HG03175 (cell line): ENCODE data around the gene PKP1.

Experiments
- ATAC-seq: cut with Tn5 transposase; IDR thresholded peaks from one replicate; pipeline ENCODE4 v1.9.1; 2021; ENCODE audit warnings: mild to moderate bottlenecking, moderate library complexity; ENCODE audit not compliant: unreplicated experiment

Gene PKP1

DNA sequence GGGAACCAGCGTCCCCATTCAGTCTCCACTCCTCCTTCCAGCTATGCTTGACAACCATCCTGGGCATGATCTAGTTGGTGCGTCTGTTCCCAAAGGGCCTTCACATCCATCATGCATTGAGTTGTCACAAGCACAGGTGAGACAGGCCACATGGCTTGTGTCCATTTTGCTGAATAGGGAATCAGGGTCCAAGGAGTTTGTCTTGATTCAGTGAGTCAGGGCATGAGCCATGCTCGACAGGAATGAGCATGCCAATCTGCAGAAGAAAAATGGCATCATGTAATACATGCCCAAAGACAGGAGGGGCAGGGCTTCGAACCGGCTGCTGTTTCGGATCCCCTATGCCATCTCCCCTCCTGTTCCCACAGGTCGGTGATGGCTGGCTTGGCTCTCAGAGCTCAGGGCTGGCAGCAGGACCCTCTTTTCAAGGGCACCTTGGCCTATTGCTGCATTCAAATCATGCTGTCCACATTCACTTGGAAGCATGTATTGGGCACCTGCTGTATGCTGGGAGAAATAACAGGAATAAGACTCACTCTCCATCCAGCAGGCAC, 44.5 kb downstream of the PKP1 start:
- ATAC-seq: no peak

DNA sequence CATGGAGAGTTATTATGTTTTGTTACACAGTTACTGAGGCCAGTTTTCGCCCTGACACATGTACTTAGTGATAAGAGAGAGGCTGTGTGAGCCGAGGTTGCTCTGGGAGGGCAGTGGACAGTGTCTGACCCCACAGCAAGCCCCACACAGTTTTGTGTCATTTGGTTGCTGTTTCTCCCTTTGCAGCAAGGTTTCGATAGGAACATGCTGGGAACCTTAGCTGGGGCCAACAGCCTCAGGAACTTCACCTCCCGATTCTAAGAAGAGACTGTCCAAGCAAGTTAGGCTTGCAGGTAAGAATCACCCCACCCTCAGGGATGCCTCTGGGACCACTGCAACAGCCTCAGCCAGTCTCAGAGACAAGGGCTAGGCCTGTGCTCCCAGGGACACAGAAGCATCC, 45.3 kb downstream of the PKP1 start:
- ATAC-seq: no peak

DNA sequence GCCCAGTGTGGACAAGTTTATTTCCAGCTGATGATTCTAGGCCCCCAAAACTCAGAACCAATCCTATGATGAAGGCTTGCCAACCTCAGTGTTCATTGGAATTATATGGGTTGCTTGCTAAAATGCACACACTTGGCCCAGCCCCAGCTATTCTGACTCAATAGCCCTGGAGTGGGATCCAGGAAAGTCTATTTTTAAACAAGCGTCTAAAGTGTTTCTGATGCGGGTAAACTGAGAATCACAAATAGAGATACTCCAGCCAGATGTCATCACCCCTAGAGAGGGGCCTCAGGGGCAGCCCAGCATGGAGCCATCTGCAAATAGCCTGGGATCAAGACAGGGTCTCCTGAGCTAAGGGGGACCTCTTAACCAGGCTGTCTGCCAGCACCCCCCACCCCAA, 46.0 kb downstream of the PKP1 start:
- no peak for ATAC-seq

DNA sequence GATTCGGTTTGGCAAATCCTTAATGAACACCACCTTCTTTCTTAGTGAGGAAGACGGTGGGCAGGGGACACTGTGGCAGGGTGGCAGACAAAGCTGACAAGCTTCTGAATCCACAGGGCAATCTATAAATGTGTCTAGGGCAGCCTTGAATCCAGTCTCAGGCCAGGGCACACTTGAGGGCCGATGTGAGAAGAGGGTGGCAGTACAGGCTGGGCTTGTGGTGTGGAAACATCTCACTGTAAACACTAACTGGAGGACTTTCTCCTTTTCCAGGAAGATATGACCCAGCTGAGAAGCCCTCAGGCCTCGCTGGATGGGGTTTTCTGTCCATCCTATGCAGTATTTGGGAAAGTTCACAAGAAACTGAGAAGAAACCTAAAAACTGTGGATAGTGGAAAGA, 46.5 kb downstream of the PKP1 start:
- no peak for ATAC-seq

DNA sequence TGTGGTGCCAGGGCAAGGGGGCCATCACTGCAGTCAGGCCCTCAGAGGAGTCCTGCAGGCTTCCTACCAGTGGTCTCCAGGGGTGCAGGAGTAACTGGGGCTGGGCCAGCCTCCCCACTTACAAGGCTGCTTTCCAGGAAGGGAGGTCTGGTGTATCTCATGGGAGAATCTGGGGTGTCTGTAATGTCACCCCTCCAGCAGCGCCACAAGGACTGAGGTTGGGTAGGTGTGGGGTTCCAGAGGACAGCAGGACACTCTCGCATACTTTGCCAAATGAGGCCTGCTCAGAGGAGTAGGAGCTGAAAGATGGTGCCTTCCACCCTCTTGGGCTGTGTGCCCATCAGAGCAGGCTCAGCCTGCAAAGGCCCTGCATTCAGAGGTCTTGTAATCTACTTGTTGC, 47.2 kb downstream of the PKP1 start:
- ATAC-seq: no peak

DNA sequence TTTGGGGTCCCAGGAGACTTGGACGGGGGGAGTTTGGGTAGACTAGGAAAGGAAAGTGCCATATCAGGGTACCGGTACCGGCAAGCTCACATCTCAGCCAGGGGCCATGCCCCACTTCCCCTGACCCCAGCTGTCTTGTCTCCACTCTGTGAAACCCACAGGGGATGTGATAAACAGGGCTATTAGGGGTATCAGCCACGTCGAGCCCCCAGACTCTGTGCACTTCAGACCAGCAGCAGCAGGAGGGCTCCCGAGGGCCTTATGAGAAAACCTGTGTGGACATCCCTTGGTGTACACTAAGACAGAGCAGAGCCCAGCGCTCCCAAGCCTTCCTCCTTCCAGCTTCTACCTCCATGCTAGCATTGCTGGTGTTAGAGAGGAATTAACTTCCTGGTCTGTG, 47.9 kb downstream of the PKP1 start:
- ATAC-seq: no peak

DNA sequence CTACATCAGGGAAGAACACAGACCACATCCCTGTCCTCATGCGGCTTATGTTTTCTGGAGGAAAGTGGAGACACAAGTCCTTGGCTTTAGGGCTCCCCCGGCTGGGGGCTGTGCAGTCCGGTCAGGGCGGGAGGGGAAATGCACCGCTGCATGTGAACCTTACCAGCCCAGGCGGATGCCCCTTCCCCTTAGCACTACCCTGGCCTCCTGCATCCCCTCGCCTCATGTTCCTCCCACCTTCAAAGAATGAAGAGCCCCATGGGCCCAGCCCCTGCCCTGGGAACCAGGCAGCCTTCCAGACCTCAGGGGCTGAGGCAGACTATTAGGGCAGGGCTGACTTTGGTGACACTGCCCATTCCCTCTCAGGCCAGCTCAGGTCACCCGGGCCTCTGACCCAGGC, 48.7 kb downstream of the PKP1 start:
- no peak for ATAC-seq

DNA sequence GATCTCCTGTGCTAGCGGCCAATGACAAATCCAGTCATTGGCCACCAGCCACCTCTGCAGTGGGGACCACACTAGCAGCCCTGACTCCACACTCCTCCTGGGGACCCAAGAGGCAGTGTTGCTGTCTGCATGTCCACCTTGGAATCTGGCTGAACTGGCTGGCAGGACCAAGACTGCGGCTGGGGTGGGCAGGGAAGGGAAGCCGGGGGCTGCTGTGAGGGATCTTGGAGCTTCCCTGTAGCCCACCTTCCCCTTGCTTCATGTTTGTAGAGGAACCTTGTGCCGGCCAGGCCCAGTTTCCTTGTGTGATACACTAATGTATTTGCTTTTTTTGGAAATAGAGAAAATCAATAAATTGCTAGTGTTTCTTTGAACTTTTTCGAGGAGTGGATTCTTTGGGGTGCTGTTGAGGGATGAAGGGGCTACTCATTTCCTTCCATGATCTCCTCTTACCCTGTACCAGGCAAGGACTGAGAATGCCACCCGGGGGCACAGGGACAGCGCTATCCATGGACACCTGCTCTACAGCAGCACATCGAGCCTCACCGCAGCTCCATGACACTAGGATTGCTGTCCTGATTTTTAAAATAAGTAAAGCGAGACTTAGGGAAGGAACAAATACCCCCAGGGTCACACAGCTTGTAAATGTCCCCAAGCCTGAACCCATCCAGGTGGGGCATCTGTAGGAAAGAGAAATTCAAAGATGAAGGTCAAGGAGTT, 49.5 kb downstream of the PKP1 start:
- ATAC-seq: no peak

DNA sequence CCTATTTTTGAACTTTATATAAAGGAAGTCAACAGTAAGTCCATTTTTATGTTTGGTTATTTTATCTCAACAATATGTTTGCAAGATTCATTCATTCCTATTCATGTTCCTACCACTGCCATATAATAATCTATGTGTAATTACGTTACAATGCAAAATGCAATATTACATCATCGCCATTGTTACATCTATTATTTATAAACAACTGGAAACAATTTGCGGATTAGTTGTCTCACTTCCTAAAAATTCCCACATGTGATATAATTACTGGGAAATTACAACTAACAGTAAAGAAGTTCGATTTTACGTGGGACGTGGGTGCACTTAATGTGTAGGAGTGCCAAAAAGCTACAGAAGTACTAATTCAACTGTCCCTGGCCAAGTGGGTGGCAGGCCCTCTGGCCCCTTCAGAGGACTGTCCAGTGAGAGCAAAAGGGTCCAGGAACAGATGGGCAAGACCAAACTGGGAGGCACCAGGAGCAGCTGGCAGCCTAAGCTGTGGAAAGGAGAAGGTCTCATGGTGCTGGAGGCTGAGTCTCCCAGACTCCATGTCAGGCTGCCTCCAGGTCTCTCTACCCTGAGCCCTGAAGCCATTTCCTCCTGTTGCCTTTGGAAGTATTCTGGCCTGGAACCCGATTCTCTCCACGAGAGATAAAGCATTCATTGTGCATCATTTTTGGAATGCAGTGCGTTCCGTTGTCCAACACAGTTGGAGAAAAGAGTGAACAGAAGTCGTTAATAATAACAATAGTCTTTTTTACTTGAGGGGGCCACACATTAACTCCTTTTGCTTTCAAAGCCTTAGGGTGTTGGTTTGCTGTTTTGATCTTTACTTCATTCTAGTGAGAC, 51.2 kb downstream of the PKP1 start:
- ATAC-seq: no peak

DNA sequence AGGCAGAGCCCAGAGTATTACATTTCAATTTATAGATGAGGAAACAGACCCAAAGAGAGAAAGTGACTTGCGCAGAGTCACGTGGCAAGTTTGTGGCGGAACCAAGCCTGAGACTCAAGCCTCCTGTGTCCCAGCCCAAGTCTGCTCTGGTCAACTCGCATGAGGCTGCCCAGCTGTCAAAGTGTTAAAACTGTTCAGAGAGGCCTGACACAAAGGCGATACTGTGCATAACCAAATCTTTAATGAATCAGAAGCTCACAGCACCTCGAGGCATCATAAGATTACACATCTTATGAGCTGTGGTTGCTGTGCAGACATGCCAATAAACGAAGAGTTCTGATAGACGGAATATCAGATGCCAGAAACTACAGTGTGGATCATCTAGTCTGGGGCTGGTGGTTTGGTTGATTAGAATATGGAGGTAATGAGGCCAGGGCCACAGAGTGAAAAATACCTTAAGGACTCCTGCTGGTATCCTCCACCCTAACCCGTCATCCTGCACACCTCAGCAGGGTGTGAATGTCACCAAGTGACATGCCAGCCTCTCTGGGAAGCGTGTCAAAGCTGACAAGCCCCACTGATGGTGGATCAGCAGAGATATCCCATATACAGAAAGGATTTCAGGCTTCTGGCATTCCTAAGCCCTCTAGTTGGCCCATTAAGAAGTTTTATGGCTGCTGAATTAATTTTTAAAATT, 52.0 kb downstream of the PKP1 start:
- ATAC-seq: no peak

DNA sequence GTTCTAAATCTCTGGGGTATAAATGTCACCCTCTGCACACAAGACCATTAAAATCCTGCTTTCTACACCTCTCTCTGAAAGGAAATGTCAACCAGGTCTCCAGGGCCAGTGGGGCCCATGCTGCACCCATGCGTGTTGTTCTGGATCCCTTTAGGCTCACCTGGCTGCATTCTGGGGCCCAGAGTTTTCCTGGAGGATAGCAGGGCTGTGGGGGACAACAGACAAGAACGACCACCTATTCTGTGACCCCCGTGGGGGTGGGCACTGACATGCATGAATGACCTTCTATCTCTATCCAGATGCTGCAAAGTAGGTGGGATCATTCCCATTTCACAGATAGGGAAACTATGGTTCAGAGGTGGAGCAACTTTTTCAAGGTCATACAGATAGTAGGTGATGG, 52.6 kb downstream of the PKP1 start:
- ATAC-seq: no peak

DNA sequence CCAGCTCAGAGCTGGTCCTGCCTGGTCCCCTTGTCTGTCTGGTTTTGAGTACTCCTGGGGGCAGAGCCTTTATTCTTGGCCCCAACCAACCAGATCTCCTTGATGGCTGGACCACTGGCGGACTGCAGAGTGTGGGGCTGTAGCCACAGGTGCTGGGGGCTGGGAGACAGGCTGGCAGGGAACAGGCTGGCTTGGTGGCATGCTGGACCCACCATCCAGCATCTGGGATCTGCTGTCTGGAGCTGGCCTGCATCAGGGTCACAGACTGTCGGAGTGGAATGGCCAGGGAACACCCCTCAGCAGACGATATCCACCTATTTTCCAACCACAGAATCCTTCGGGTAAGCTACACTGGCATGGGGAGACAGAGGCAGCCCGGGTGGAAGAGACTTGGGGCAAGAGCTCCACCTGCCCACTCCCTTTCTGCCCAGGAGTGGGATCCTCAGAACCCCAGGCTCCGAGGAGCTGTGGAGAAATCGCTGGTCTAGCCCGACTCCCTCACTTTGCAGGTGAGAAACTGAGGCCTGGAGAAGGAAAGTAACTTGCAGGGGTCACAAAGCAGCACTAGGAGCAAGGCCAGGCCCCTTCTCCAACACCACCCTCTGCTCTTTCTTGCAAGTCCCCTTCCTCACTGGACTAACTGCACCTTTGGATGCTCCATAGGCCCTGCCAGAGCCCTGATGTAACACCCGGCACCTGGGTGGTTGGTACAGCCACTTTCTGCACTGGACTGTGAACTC, 53.6 kb downstream of the PKP1 start:
- ATAC-seq: no peak

DNA sequence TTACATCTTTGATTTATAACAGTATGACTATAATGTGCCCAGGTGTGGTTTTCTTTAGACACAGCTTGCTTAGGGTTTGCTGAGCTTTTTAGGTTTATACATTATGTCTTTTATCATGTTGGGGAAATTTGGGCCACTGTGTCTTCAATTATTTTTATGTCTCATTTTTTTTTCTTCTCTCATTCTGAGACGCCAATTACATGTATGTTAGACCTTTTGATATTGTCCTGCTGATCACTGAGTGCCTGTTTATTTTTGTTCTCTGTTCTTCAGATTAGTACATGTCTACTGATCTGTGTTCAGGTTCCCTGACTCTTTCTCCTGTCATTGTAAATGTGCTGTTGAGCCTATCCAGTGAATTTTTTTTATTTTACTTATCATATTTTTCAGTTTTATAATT, 58.1 kb downstream of the PKP1 start:
- no peak for ATAC-seq

DNA sequence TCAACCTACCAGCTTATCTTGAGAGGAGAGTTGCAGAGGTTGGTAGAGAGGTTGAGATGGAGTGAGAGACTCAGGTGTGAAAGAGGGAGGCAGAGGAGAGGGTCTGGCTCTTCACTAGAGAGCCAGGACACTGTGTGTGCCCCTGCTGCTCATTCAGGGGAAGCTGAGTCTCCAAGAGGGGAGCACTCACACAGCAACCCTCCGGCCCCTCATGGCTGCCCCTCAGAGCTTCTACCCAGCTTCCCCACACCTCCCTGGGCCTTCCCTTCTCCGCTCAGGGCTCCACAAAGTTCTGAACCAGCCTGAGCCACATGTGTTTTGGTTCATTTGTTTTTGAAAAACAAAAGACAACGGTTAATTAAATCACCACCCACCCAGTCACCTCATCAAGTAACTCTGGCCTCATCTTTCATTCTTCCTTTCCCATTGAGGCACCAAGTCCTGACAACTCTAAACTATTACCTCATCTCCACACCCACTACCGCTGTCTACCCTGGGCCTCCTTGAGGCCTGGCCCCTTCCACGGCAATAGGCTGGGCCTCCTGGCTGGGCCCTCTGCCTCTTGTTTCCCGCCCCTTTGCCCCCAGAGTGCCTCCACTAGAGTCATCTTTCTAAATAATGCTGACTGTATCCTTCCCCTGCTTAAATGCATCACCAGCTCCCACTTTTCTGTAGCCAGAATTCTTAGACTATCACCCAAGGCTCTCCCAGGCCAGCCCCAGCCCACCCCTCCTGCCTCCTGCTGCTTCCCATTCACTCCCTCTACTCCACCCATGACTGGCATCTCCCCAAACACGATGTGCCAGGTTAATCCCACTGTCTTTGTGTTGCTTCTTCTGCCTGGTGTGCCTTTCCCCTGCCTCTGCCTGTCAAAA, 61.1 kb downstream of the PKP1 start:
- ATAC-seq: no peak

DNA sequence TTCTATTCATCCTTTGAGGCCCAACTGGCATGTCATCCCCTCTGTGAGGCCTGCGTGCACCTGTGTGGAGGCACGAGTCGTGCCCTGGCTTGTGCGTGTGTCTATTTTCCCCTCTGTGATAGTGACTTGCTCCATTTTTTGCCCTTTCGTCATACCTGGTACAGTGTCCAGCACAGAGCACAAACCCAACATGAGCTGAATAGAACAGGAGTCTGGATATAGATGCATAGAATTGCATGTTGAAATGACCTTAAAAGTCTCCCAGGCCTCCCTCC, 61.7 kb downstream of the PKP1 start:
- no peak for ATAC-seq

DNA sequence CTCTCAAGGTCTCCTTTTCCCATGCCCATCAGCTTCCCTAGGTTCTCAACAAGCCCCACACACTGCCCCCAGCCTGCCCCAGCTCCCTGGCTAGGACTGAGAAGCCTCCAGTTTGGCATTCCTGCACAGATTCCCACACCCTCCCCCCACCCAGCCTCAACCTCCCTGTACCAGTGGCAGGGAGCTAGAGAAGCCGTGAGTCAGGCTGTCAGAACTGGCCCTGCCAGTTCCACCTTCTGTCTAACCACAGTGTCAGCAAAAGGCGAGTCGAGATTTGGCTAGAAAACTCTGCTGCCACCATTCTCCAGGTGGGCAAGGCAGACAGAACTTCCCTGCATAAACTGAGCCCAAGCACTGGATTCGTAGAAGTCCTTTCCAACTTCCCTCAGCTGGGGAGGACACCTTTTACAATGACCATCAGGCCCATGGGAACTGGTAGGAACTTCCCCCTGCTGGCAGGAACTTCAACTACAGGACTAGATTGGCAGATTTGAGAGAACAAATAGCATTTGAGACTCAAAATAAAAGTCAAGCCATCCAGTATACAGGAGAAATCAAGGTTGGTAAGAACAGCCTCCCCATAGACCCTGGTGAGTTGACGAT, 63.1 kb downstream of the PKP1 start:
- no peak for ATAC-seq

DNA sequence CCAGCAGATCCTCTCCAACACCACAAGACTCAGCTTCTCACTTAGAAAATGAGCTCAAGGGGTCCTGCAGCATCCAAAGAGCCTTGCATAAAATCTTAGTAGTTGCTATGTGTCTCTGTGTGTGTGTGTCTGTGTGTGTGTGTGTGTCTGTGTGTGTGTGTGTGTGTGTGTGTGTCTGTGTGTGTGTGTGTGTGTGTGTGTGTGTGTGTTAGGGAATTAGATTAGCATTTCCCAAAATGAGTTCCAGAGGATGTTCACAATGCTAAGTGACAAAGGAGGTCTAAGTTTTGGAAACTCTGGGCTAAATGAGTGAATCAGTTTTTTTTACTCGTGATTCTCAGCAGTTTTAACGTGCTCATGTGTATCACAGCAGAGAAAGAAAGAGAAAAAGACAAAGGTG, 63.7 kb downstream of the PKP1 start:
- ATAC-seq: no peak

DNA sequence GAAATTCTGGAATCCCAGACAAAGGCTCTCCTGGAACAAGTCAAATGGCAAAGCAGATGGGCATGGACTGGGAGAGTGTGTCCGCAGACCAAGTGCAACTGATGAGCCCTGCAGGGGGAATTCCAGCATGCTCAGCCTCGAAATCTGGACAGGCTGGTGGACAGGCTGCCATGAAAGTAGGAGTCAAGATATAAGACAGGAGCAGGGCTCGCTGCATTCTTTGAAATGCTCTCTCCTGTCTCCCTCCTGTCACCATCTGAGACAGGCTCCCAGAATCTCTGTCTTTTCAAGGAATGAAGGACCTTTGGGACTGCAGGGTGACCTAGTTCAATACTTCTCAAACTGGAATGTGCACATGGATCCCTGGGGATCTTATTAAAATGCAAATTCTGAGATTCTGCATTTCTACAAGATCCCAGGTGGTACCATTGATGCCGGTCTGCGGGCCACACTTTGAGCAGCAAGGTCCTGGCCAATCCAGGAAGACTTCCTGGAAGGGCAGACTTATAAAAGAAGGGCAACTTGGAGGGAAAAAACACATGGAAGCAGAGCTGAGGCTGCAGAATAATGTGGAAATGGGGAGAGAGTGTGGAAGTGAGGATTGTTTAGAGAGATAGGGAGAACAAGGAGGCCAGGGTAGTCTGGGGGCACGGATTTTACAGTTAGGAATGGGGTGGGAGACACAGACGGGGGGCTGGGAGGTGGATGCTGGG, 64.3 kb downstream of the PKP1 start:
- no peak for ATAC-seq

DNA sequence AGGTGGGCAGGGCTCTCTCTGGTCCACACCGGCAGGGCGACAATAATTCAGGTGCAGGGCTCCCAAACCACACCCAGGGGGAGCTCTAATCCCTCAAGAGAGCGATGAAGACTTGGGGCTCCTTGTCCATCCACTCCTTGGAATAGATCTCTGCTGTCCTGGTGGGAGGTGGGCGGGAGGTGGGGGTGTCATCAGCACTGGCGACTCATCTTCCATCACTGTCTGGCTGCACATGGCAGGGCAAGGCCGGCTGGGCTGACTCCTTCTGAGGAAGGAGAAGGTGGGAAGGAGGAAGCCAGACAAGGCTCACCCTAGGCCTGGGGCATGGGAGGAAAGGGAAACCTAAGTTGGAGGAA, 64.9 kb downstream of the PKP1 start:
- ATAC-seq: no peak
